GM12878 (cell line): ENCODE measurements around the gene BUB1. TPM values are rescaled to one million over a fixed set of nuclear protein-coding genes. Genes with fewer than 3 reads are reported as not detected.
A peak's percentile ranks its signal among the peaks of the same experiment; 100 is the strongest.

Experiments used
- BCL11A ChIP-seq: IDR thresholded peaks from 2 replicates; pipeline ENCODE4 v1.6.1; 2011; ENCODE audit warnings: low read depth, low read length
- BRCA1 ChIP-seq: IDR thresholded peaks from 2 replicates; pipeline ENCODE4 v1.6.1; 2011; ENCODE audit warnings: low read depth, low read length, improper control_type of control experiment
- CTCF ChIP-seq, 3 experiments: IDR thresholded peaks in 2 of 3; conservative IDR thresholded peaks in 1 of 3; 2 replicates each; pipeline ENCODE4 v1.5.1; 2011; ENCODE audit warnings: low read depth in 3 of 3, low read length in 3 of 3, mild to moderate bottlenecking in 3 of 3, control low read depth in 2 of 3, moderate library complexity in 2 of 3, inconsistent platforms in 1 of 3, mixed read lengths in 1 of 3; ENCODE audit not compliant: control insufficient read depth in 2 of 3, insufficient read depth in 1 of 3; ENCODE audit errors: extremely low read depth in 1 of 3
- ETV6 ChIP-seq, 2 experiments: fragments of 450-650 bp in 1 of 2; IDR thresholded peaks in 1 of 2; conservative IDR thresholded peaks in 1 of 2; 2 replicates each; pipeline ENCODE4 v1.6.1; 2014; ENCODE audit warnings: antibody characterized with exemption in 1 of 2, borderline replicate concordance in 1 of 2, low read depth in 1 of 2, mild to moderate bottlenecking in 1 of 2, moderate library complexity in 1 of 2
- EZH2 ChIP-seq: IDR thresholded peaks from 2 replicates; pipeline ENCODE4 v1.6.1; 2012; ENCODE audit warnings: low read depth, mild to moderate bottlenecking, control low read depth, inconsistent platforms, low read length, borderline replicate concordance; ENCODE audit not compliant: control insufficient read depth
- FOXK2 ChIP-seq: fragments of 450-650 bp; IDR thresholded peaks from 2 replicates; pipeline ENCODE4 v1.6.1; 2017; ENCODE audit warnings: mild to moderate bottlenecking, moderate library complexity
- FOXM1 ChIP-seq: IDR thresholded peaks from 2 replicates; pipeline ENCODE4 v1.6.1; 2012; ENCODE audit warnings: low read depth, mild to moderate bottlenecking, inconsistent platforms, low read length, moderate library complexity
- HDAC2 ChIP-seq: fragments of 200-600 bp; sonication (generic); IDR thresholded peaks from 2 replicates; pipeline ENCODE4 v1.6.1; 2017
- IRF5 ChIP-seq: fragments of 450-650 bp; IDR thresholded peaks from 2 replicates; pipeline ENCODE4 v1.6.1; 2017; ENCODE audit warnings: borderline replicate concordance
- NFYA ChIP-seq: IDR thresholded peaks from 2 replicates; pipeline ENCODE4 v1.6.1; 2011; ENCODE audit warnings: low read depth, mild to moderate bottlenecking, low read length, improper control_type of control experiment, borderline replicate concordance
- NRF1 ChIP-seq: conservative IDR thresholded peaks from 2 replicates; pipeline ENCODE4 v1.6.1; 2011; ENCODE audit warnings: mild to moderate bottlenecking, low read depth, low read length, improper control_type of control experiment
- POU2F2 ChIP-seq: IDR thresholded peaks from 3 replicates; pipeline ENCODE4 v1.6.1; 2011; ENCODE audit warnings: low read depth, mild to moderate bottlenecking, low read length, borderline replicate concordance
- RBBP5 ChIP-seq: fragments of 200-600 bp; sonication (generic); conservative IDR thresholded peaks from 2 replicates; pipeline ENCODE4 v1.6.1; 2016
- REST ChIP-seq: IDR thresholded peaks from 2 replicates; pipeline ENCODE4 v1.6.1; 2012; ENCODE audit warnings: mild to moderate bottlenecking, low read depth, low read length
- STAT1 ChIP-seq: fragments of 450-650 bp; conservative IDR thresholded peaks from 2 replicates; pipeline ENCODE4 v1.6.1; 2014; ENCODE audit warnings: antibody characterized with exemption, mild to moderate bottlenecking
- ZBTB40 ChIP-seq: fragments of 450-650 bp; IDR thresholded peaks from 2 replicates; pipeline ENCODE4 v1.6.1; 2016; ENCODE audit warnings: mild to moderate bottlenecking, moderate library complexity, borderline replicate concordance
- ZZZ3 ChIP-seq: IDR thresholded peaks from 2 replicates; pipeline ENCODE4 v1.6.1; 2011; ENCODE audit warnings: low read depth; ENCODE audit not compliant: control insufficient read depth, insufficient read length
- polyA plus RNA-seq, 11 experiments: library from polyadenylated mRNA; depleted of rRNA in 4 of 11; unstranded in 6 of 11; stranded (reverse) in 5 of 11; fragments of >200 nt; fragmentation: Nextera tagmentation in 4 of 11; fragmentation: Illumina TruSeq in 1 of 11; extraction: Ambion mirVana in 4 of 11; extraction: Trizol in 1 of 11; gene quantifications; 1 replicate in 1 of 11; 2 replicates in 10 of 11; pipeline versions ENCODE4 v1.2.1 to v1.2.3, GENCODE V29; 2011 to 2016; ENCODE audit warnings: inconsistent platforms in 2 of 11, missing spikeins in 2 of 11, low read depth in 1 of 11
- total RNA-seq, 4 experiments: library from RNA; depleted of rRNA in 3 of 4; stranded (reverse); fragments of >200 nt in 3 of 4; fragmentation: Illumina TruSeq in 1 of 4; extraction: Trizol in 1 of 4; gene quantifications; 2 replicates each; pipeline versions ENCODE4 v1.2.1 to v1.2.3, GENCODE V29; 2013 to 2021

The BUB1 gene
- total and polyA plus RNA-seq, 10 of the 15 experiments (the other 5 are each of a cell fraction or from before 2014, with no cell fraction given) = 52.4 to 142 (median 88.9) TPM

- TF ChIP-seq IRF5 (no peak), ETV6 (conservative IDR thresholded peaks at IDR 0.05 in 1 of 2, IDR thresholded peaks at IDR 0.05 in 1 of 2; ENCODE audit: borderline replicate concordance in 1 of 2, low read depth in 1 of 2) (0 out of 4 replicates have a peak, but pooled peaks of 1 of the 2 experiments have one; percentile 26), STAT1 (0 out of 2 replicates have a peak, but pooled peaks have one; percentile 68), BRCA1 (no peak), POU2F2 (peak; percentile 71; the same call in 1 of the 3 replicates), FOXM1 (peak; percentile 45; the same call in 1 of the 2 replicates), FOXK2 (no peak), REST (no peak), EZH2 (no peak), ZBTB40 (no peak), RBBP5 (no peak), HDAC2 (peak; percentile 89; the same call in 1 of the 2 replicates), ZZZ3 (no peak), CTCF (IDR thresholded peaks at IDR 0.05 in 2 of 3, conservative IDR thresholded peaks at IDR 0.05 in 1 of 3; ENCODE audit: control insufficient read depth in 2 of 3, extremely low read depth in 1 of 3, insufficient read depth in 1 of 3, low read depth in 3 of 3, low read length in 3 of 3) (no peak), NFYA (no peak), BCL11A (no peak), NRF1 (peak; percentile 62)
Observed at GRCh38 chr2:110677530-110678456, at the start of gene BUB1 (continued).
